ENCODE measurements around the gene DDX11.
"Not testable (repeated sequence)": the region's sequence is repeated elsewhere in the genome, so short reads cannot be mapped to it uniquely, and the experiment has no call there.

Gene DDX11

GRCh38 chr12:31073527-31074332, at the start of gene DDX11:
TSS of gene DDX11 (plus strand) at chr12:31073860. CDS start at chr12:31078394, 4,534 bp downstream.
- peak; percentile 84 for DNase-seq (ENCODE audit: low read depth)
- H3K4me3 ChIP-seq (replicated peaks; ENCODE audit: low read depth, low read length) = peak within 1 kb of the TSS; percentile 70

- DNase-seq (ENCODE audit: low read depth) = no peak
- TF ChIP-seq CTCF (IDR thresholded peaks at IDR 0.05; ENCODE audit: low read length, missing control alignments) = no peak
- H3K4me3 ChIP-seq (replicated peaks; ENCODE audit: low read depth, low read length) = no peak overlapping the region
Measured at GRCh38 chr12:31026202-31026601, 47.5 kb upstream of the DDX11 start.

GRCh38 chr12:31027006-31027405, 46.7 kb upstream of the DDX11 start:
- not testable (repeated sequence) for H3K4me3 ChIP-seq (replicated peaks; ENCODE audit: low read depth, low read length); DNase-seq (ENCODE audit: low read depth)

- DNase-seq (ENCODE audit: low read depth) = no peak
- H3K4me3 ChIP-seq (replicated peaks; ENCODE audit: low read depth, low read length) = no peak overlapping the region
- TF ChIP-seq CTCF (IDR thresholded peaks at IDR 0.05; ENCODE audit: low read length, missing control alignments) = no peak
Measured at GRCh38 chr12:31029468-31029867, 44.2 kb upstream of the DDX11 start.

GRCh38 chr12:31029916-31030562, 43.6 kb upstream of the DDX11 start:
- H3K4me3 ChIP-seq (replicated peaks; ENCODE audit: low read depth, low read length) = no peak overlapping the region
- DNase-seq (ENCODE audit: low read depth) = no peak
- TF ChIP-seq CTCF (IDR thresholded peaks at IDR 0.05; ENCODE audit: low read length, missing control alignments) = no peak

- H3K4me3 ChIP-seq (replicated peaks; ENCODE audit: low read depth, low read length) = no peak overlapping the region
- DNase-seq (ENCODE audit: low read depth) = no peak
- TF ChIP-seq CTCF (IDR thresholded peaks at IDR 0.05; ENCODE audit: low read length, missing control alignments) = no peak
Measured at GRCh38 chr12:31031951-31032335, 41.7 kb upstream of the DDX11 start.

- DNase-seq (ENCODE audit: low read depth) = no peak
- no peak for TF ChIP-seq CTCF (IDR thresholded peaks at IDR 0.05; ENCODE audit: low read length, missing control alignments)
- H3K4me3 ChIP-seq (replicated peaks; ENCODE audit: low read depth, low read length) = no peak overlapping the region
Measured at GRCh38 chr12:31033146-31033545, 40.5 kb upstream of the DDX11 start.

- no peak for DNase-seq (ENCODE audit: low read depth)
- H3K4me3 ChIP-seq (replicated peaks; ENCODE audit: low read depth, low read length) = no peak overlapping the region
- no peak for TF ChIP-seq CTCF (IDR thresholded peaks at IDR 0.05; ENCODE audit: low read length, missing control alignments)
Measured at GRCh38 chr12:31033681-31034080, 40.0 kb upstream of the DDX11 start.

Data from fibroblast of pulmonary artery (primary cell).